Gastroesophageal sphincter (tissue), 3 donors: ENCODE measurements around the gene B3GNT5.

Source experiments
- EP300 ChIP-seq: sonication (generic); formaldehyde crosslinking; IDR thresholded peaks from one replicate; pipeline ENCODE4 v1.6.1; 2017; ENCODE audit warnings: antibody characterized with exemption, mild to moderate bottlenecking
- POLR2A ChIP-seq, 2 donors: fragments of 450-650 bp; IDR thresholded peaks; one replicate each; pipeline ENCODE4 v1.6.1; 2017; ENCODE audit warnings: antibody characterized with exemption in 2 of 2, mild to moderate bottlenecking in 2 of 2, moderate library complexity in 1 of 2
- POLR2AphosphoS5 ChIP-seq: sonication (generic); formaldehyde crosslinking; IDR thresholded peaks from one replicate; pipeline ENCODE4 v1.6.1; 2017; ENCODE audit warnings: antibody characterized with exemption
- TF ChIP-seq, protein P1 (sequence below), 4 experiments: fragments of 200-600 bp in 2 of 4; fragments of 450-650 bp in 2 of 4; sonication (generic) in 1 of 4; IDR thresholded peaks; one replicate each; pipeline ENCODE4 v1.5.1; 2017 to 2019; ENCODE audit warnings: antibody characterized with exemption in 4 of 4, mild to moderate bottlenecking in 2 of 4, moderate library complexity in 2 of 4

DNA sequence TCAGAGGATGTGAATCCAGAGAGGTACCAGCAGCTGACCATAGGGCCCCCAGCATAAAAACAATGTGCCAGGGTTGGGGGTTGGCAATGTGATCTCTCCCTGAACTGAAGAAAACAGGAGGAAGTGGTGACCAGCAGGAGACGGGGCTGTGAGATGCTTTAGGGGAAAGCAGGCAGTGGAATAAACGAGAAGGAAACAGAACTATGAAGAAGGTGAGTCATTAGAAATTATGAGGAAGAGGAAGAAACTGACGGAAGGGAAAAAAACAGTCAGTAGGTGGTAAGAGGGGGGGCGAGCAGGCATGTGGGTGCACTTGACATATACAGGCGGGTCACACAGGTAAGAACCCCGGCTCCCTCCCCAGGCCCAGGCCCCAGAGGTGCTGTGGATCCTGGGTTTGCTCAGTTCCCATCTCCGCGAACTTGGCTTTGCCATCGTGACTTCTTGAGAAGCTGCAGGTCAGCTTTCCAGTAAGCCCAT, 42.2 kb upstream of the B3GNT5 start:
- TF ChIP-seq, protein P1, sequence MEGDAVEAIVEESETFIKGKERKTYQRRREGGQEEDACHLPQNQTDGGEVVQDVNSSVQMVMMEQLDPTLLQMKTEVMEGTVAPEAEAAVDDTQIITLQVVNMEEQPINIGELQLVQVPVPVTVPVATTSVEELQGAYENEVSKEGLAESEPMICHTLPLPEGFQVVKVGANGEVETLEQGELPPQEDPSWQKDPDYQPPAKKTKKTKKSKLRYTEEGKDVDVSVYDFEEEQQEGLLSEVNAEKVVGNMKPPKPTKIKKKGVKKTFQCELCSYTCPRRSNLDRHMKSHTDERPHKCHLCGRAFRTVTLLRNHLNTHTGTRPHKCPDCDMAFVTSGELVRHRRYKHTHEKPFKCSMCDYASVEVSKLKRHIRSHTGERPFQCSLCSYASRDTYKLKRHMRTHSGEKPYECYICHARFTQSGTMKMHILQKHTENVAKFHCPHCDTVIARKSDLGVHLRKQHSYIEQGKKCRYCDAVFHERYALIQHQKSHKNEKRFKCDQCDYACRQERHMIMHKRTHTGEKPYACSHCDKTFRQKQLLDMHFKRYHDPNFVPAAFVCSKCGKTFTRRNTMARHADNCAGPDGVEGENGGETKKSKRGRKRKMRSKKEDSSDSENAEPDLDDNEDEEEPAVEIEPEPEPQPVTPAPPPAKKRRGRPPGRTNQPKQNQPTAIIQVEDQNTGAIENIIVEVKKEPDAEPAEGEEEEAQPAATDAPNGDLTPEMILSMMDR (IDR thresholded peaks at IDR 0.05): no peak
- TF ChIP-seq POLR2AphosphoS5 (no peak), POLR2A (IDR thresholded peaks at IDR 0.05) (no peak), EP300 (no peak)
